ENCODE measurements around the gene KCP.

KCP gene

GRCh38 chr7:128841921-128842673 lies 68.4 kb downstream of the KCP start:
- peak in 1 of 2 donors; percentile 29 for DNase-seq (ENCODE audit: low read depth in 1 of 2, low spot score in 1 of 2)

- DNase-seq (ENCODE audit: low read depth in 1 of 2, low spot score in 1 of 2): no peak
Observed at GRCh38 chr7:128841171-128841690, 69.3 kb downstream of the KCP start.

- no peak for DNase-seq (ENCODE audit: low read depth in 1 of 2, low spot score in 1 of 2)
Observed at GRCh38 chr7:128840326-128841170, 70.0 kb downstream of the KCP start.

- no peak for DNase-seq (ENCODE audit: low read depth in 1 of 2, low spot score in 1 of 2)
Observed at GRCh38 chr7:128839751-128840177, 70.7 kb downstream of the KCP start.

GRCh38 chr7:128838981-128839731 lies 71.4 kb downstream of the KCP start:
- no peak for DNase-seq (ENCODE audit: low read depth in 1 of 2, low spot score in 1 of 2)

- DNase-seq (ENCODE audit: low read depth in 1 of 2, low spot score in 1 of 2): no peak
Observed at GRCh38 chr7:128838109-128838779, 72.3 kb downstream of the KCP start.

- DNase-seq (ENCODE audit: low read depth in 1 of 2, low spot score in 1 of 2): no peak
Observed at GRCh38 chr7:128837521-128837921, 73.0 kb downstream of the KCP start.

- DNase-seq (ENCODE audit: low read depth in 1 of 2, low spot score in 1 of 2): no peak
Observed at GRCh38 chr7:128836729-128837348, 73.7 kb downstream of the KCP start.

- DNase-seq (ENCODE audit: low read depth in 1 of 2, low spot score in 1 of 2): no peak
Observed at GRCh38 chr7:128835790-128836641, 74.5 kb downstream of the KCP start.

GRCh38 chr7:128835231-128835751 lies 75.2 kb downstream of the KCP start:
- no peak for DNase-seq (ENCODE audit: low read depth in 1 of 2, low spot score in 1 of 2)

- DNase-seq (ENCODE audit: low read depth in 1 of 2, low spot score in 1 of 2): no peak
Observed at GRCh38 chr7:128833946-128834325, 76.6 kb downstream of the KCP start.

GRCh38 chr7:128833148-128833945 lies 77.2 kb downstream of the KCP start:
- DNase-seq (ENCODE audit: low read depth in 1 of 2, low spot score in 1 of 2): no peak

- DNase-seq (ENCODE audit: low read depth in 1 of 2, low spot score in 1 of 2): no peak
Observed at GRCh38 chr7:128832880-128833147, 77.7 kb downstream of the KCP start.

- DNase-seq (ENCODE audit: low read depth in 1 of 2, low spot score in 1 of 2): no peak
Observed at GRCh38 chr7:128831994-128832879, 78.3 kb downstream of the KCP start.

GRCh38 chr7:128831178-128831993 lies 79.1 kb downstream of the KCP start:
- DNase-seq (ENCODE audit: low read depth in 1 of 2, low spot score in 1 of 2): no peak

GRCh38 chr7:128830231-128831177 lies 80.0 kb downstream of the KCP start, which contains the start of gene FLNC:
Gene FLNC (plus strand): TSS chr7:128830406. CDS start chr7:128830638, 232 bp downstream.
- DNase-seq (ENCODE audit: low read depth in 1 of 2, low spot score in 1 of 2): peak in 1 of 2 donors; percentile 19

Measured in activated T-helper 1 cell treated with anti-CD3 and anti-CD28 coated beads, Interleukin-2, amount 50 U/mL, for 16 hours (primary cell).